Left kidney (tissue), 2 donors: Measurements from ENCODE around the gene UNCX. TPM values are rescaled to one million over a fixed set of nuclear protein-coding genes. Genes with fewer than 3 reads are reported as not detected.

Experiments used
- DNase-seq: peaks from one replicate; pipeline ENCODE4 v3.0.0-alpha.2; 2013
- polyA plus RNA-seq: library from polyadenylated mRNA; unstranded; fragments of 120-200 nt; gene quantifications from one replicate; pipeline ENCODE4 v1.2.1, GENCODE V29; 2013; ENCODE audit not compliant: insufficient read length

The UNCX gene
- polyA plus RNA-seq, 1 donor: 8.5 TPM

- DNase-seq: no peak
These were observed 10.8 kb downstream of the UNCX start for GRCh38 chr7:1243290-1243963.

GRCh38 chr7:1243964-1244416 is 11.3 kb downstream of the UNCX start:
- peak; percentile 87 for DNase-seq

DNA sequence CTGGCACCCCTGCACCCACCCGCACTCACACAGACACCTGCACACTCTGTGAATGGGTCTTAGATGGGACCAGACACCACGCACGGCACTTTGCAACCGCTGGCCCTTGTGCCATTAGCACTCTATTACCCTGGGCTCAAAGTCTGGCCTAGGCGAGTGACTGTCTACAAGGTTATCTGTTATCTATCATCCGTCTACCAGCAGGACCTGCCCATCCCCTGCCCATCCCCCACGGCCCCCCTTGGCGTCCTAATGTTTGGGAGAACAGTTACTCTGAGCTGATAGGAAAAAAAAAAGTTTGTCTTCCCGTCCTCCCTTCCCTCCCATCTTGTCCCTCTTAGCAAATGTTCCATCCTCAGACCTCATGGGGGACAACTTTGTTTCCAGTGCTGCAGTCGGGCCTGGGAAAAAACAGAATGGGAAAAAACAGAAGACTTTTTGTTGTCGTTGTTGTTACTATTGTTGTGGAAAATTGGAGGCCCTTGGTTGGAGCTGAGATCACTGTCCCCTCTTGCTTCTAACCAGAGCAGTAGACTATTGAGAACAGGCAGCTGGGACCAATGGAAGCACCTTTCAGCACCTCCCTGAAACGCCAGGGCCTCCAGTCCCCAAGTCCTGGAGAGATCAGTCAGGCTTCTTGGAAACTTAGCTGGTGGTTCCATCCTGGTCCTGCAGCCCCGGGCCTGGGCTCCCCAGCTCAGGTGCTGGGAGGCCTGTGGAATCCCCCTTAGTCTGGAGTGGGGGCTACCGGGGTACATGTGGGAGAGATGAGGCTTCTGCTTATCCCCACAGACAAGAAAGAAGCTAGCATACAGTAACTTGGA is 12.2 kb downstream of the UNCX start:
- DNase-seq: no peak

DNA sequence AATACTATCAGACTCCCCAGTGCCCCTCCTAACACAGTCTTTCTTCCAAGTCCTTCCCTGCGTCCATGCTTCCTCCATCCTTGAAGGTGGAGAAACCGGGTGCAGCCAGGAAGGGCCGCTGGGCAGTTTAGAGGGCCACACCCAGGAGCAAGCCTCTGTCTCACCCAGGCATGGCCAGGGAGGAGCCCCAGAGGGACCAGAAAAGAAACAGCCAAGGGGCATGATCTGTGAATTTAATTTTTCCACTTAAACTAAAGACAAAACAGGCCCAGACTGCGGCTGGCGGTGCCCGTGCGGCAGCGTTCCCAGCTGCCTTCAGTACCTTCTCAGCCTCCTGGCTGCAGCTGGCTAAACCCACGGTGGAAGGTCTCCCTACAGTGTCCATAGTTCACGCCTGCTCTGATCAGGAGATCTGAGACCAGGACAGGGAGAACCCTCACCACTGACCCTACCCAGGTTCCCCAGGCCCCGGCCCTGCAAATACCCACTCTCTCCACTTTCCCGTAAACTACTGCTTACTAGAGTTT is 12.9 kb downstream of the UNCX start:
- DNase-seq: no peak

DNA sequence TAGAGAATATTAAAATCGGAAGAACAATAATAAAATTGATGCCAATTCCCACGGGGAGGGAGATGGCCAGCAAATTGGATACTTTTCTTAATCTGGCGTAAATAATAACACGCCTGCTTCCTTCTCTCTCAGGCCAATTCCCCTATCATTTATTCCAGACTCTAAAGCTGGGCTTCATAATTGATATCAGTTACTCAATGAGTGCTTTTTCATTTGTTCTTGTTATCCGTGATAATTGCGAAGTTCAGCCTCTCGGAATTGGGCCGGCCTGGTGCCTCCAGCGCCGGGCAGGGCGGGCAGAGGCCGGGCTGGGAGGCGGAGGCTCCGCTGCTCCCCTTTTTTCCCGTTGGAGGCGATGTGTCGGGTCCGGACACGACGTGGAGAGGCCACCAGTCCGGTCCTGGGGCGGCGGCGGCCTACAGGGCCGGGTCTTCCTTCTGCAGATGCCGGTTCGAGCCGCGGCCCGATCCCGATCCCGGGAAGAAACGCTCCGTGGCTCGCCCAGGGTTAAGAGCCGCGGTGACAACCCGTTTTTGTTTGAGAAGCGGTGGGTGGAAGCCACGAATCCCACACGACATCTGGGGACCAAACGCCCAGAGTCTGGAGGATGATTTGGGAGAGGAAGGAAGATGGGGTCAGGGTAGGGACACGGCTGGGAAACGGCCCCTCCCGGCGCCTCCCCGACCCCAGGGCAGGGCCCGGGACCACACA is 13.6 kb downstream of the UNCX start:
- no peak for DNase-seq

DNA sequence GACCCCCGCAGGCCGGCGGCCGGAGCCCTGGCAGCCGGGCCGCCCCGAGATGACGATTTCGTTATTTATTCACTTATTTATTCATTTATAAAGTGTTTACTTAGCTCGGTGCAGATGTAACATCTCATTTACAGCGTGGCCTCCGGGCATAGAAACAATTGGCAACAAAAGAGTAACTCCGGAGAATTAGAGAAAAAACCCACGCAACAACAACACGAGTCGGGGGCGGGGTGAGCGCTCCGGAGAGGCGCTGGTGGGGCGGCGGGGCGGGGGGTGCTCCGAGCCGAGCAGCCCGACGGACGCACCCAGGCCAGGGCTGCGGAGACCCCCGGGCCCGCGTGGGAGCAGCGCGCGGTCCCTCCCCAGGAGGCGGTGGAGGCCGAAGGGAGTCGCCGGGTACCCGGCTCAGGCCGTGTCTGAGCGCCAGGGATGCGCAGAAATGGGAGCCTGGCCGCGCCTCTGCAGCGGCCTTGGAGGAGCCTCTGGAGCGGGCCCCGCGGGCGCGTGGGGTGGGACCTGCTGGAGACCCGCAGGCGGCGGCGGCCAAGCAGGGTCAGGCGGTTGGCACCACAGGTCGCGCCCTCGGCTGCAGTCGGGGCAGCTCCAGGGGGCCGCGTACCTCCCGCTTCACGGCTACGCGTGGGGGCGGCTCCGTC is 14.3 kb downstream of the UNCX start:
- no peak for DNase-seq

DNA sequence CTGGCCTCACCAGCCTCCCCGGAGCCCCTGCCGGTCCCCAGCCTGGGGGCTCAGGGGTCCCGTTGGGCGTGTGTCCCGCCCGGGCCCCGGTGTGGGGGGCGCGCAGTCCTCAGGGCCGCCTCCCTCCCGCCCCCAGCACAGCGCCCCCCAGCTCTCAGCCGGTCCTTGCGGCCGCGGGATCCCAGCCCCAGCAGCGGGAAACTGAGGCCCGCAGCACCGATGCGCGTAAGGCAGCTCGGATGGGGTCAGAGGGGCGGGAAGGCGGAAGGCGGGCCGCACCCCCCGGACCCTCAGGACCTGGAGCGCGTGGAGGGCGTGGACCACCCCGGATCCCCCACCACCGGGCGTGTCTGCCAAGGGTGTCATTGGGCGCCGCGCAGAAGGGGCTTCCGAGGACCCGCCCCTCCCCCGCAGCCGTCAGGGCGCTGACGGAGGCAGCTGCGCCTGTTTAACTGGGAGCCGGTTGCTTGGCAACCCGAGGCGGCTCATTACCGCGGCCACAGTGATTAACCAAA is 14.9 kb downstream of the UNCX start:
- DNase-seq: no peak

DNA sequence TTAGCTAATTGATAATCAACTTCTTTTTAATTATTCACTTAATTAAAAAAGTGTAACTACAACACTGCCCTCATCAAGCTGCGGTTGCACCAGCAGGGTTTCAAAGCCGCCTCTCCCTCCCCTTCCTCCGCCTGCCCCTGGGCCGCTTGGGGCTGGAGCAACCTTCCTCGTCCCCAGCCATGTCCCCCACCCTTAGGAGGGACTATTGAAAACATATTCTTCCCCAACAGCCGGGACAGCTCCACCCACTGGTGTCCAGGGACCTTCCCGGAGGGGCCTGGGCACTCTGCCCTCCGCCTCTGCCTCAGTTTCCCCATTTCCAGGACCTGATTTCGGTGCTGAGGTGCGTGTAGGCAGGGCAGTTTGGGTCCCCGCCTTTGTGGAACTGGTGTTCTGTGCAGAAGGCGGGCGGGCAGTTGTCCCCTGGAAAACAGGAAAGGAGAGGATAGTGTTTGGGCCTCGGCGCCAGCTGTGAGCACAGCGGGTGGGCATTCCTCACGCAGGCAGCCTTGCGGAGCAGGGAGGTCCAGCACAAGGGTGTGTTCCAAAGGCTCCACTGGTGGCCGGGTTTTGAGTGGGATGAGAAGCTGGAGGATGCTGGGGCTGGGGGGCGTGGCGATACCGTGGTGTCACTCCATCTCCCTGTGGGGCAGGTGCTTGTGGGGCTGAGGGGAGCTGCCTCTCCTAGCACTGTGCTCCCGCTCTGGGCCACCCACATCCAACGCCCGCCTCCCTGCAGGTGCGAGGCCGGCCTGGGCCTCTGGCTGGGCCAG is 15.7 kb downstream of the UNCX start:
- DNase-seq: no peak

DNA sequence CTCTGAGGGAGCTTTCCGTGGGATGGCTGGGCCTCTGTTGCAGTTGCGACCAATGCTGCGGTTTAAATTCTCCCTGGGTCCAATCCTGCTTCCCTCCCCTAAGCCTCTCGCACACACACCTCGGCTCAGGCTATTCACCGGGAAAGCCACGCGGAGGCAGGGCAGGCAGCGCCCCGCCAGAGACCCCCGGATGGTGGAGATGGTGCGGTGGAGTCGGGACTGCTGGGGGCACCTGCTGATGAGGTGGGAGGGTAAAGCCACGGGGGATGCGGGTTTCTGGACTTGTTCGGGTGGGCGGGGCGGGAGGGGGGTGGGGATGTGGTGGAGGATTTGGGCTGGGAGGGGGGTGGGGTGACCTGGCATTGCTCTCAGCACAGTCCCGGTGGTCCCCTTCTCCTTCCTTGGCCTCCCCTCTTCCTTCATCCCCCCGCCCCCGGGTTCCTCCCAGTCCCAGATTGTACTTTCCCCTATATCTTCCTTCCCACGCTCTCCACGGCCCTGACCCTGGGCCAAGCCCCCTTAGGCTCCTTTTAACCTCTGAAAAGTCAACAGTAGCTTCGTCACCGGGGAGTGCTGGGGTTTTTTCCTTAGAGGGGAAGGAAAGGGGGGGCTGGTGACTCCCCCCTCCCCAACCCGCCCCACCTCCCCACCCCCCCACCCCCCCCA is 16.4 kb downstream of the UNCX start:
- no peak for DNase-seq

GRCh38 chr7:1249731-1250130 is 17.1 kb downstream of the UNCX start:
- no peak for DNase-seq

DNA sequence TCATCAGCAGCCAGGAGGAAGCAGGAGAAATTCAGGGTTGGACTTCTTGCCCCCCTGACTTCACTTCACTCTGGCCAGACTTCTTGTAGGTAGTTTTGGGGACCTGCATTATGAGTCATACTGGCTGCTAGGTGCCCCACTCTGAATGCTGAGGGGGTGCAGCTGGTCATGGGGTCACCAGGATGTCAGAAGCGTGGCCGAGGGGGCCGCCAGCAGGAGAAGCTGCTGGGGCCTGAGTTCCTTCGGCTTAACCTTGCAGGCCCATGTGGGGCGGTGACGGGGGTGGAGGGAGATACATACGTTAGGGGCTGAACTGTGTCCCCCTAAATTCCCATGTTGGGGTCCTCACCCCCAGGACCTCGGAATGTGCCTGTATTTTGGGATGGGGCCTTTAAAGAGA is 18.2 kb downstream of the UNCX start:
- DNase-seq: no peak

DNA sequence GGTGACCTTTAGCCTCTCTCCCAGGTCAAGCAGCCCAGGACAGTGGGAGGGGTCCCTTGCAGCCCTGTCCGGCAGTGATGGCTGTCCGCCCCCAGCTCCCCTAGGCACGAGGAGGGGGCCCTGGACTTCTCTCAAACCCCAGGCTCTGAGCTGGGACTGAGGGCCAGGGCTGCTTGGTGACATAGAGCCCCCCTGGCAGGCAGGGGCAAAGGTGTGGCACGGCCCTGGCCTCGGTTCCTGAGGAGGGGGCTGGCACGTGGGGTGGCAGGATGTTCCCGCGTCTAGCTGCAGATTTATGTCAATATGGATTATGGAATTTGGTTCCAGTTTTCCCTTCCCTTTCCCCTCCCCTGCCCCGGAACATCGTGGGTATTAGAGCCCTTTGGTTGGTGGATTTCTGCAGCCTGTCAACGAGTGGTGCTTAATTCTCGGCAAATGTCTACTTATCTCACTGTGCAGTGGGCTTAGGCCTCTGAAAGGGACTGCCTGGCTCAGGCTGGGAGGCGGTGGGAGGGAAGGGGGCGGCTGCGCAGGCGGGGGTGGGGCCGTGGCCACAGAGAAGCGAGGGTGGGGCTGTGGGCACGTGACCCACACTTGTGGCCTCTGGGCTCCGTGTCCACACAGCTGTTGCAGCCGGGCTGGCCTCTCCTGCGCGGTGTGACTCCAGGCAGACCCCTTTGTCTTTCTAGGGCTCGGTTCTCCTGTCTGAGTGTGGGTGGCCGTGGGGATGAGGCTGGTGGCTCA is 19.3 kb downstream of the UNCX start:
- no peak for DNase-seq

- DNase-seq: no peak
These were observed 19.9 kb downstream of the UNCX start for GRCh38 chr7:1252540-1253090.

DNA sequence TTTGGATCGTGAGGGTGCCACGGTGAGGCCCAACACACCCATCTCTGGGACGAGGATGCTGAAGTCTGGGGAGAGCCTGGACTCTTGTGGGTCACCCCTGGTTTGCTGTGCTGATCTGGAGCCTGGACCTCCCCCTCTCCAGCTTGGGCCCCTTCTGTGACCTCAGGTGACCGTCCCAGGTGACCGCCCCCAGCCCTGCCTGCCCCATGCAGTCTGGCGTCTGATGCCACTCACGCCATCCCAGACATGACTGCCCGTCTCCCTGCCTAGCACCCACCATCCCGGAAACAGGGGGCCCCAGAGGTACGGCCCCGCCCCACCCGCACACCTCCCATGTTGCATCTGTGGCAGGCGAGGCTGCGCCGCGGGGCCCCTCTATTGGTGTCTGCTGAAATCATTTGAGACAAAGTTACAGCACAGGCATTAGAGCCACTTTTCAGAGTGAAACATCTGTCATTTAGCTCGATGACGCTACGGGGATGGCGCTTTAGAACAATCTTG is 21.1 kb downstream of the UNCX start:
- DNase-seq: no peak

DNA sequence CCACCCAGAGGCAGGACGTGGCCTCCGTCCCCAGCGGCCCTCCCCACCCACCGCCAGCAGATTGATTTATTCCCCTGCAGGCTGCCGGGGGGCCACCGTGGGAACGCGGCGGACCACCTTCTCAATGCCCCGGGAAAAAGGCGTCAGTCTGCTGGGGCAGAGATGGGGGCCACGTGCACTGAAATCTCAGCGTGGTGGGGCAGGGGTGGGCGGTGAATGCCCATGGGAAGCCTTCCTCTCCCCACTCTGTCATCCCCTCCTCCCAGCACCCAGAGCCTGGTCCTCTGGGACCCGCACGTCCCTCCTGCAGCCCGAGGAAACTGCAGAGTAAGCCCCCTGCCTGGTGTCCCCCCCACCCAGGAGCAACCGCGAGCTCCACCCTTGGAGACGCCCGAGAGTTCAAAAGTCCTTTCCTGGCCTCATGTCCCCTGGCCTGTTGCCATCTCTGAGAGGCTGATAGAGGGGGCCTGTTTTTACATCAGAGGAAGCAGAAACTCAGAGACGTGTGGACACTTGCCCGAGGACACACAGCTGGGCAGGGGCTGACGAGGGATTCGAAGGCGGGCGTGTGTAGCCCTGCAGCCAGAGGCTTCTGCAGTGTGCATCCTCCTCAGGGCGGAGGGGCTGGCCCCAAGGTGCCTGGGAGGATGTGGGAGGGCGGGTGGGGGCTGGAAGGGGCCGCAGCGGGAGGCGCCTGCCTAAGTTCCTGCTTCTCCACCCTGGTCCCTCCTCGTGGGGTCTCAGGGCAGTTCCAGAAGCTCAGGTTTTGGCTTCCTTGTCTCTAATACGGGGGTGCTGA is 21.8 kb downstream of the UNCX start:
- DNase-seq: no peak

DNA sequence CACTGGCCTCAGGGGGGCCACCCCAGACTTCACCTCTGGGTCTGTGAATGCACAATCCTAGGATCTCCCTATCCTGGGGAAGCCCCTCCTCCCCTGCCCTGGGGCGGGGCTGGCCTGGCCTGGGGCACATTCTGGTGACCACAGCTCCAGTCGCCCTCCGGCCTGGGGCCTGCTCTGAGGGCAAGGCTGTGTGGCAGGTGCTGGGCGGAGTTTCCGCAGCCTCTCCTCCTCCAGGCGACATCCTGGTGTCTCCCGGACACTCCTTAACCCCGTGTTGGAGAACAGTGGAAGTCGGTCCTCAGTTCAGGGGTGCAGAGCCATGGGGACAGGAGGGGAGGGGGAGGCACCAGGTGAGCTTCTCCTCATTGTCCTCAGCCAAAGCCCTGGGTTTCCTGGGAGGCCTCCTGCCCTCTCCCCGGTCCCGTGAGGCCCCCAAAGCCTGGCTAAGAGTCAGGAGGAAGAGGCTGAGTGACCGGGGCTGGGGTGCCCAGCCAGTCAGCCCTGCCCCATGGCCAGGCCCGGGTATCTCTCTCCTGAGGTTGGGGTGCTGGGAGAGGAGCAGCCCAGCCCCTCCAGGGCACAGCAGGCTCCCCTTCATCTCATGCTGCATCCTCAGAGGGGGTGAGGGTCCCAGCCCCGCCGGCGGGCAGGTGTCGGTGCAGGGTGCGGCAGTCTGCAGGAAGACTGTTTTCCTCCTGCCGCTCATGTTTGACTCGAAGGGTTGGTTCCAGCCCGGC is 22.6 kb downstream of the UNCX start:
- DNase-seq: no peak

DNA sequence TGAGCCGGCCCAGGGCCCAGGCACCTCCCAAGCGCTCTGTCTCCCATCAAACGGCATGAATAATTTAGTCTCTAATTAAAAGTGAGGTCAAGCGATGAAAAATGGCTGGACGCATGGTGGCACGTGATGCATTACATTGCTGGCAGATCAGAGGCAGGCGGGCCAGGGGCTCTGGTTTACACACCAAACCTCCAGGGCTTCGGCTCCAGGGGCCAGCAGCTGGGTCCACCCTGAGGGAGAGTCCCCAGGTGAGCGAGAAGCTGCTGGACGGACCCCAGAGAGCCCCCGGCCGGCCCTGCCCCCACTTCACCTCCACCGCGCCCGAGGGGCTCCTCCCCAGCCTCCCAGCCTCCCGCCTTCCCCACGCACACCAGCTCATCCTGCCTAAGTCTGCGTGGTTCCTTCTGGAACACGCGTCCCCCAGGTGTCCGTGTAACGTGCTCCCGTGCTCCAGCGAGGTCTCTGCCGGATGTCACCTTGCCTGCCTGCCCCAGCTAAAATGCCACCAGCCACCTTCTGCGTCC is 23.2 kb downstream of the UNCX start:
- no peak for DNase-seq
